Activated CD8-positive, alpha-beta T cell treated with anti-CD3 and anti-CD28 coated beads, Interleukin-2, amount 10 ng/mL, durations not matched to agents 7 days and 5 days (primary cell): Measurements from ENCODE around the gene RTN4RL1. TPM values are rescaled to one million over a fixed set of nuclear protein-coding genes. Genes with fewer than 3 reads are reported as not detected.

Experiments used
- ATAC-seq: fragments of 150-1000 bp; cut with Tn5 transposase; one replicate; pipeline ENCODE4 v1.10.0; 2021; ENCODE audit warnings: moderate library complexity
- CTCF ChIA-PET: fragments of 350-600 bp; sonication (Branson Sonifier 250); formaldehyde crosslinking; loops from one replicate; lab custom pipeline; 2021; ENCODE audit warnings: antibody characterized with exemption; lab: Charles Lee
- POLR2A ChIA-PET: fragments of 350-600 bp; sonication (Branson Sonifier 250); formaldehyde crosslinking; loops from one replicate; lab custom pipeline; 2021; ENCODE audit warnings: antibody characterized with exemption; lab: Charles Lee
- DNase-seq: peaks from one replicate; pipeline ENCODE4 v3.0.0-alpha.2; 2020
- H3K27ac Mint-ChIP-seq: one replicate; pipeline ENCODE4 v1.8.0; 2021; ENCODE audit warnings: mild to moderate bottlenecking, mixed read lengths
- H3K27me3 Mint-ChIP-seq: one replicate; pipeline ENCODE4 v1.8.0; 2021; ENCODE audit warnings: low read depth, mixed read lengths
- H3K36me3 Mint-ChIP-seq: one replicate; pipeline ENCODE4 v1.8.0; 2021; ENCODE audit warnings: low read depth, mixed read lengths
- H3K4me1 Mint-ChIP-seq: one replicate; pipeline ENCODE4 v1.8.0; 2021; ENCODE audit warnings: low read depth, mixed read lengths
- H3K4me3 Mint-ChIP-seq: one replicate; pipeline ENCODE4 v1.8.0; 2021; ENCODE audit warnings: mild to moderate bottlenecking, mixed read lengths
- H3K9me3 Mint-ChIP-seq: one replicate; pipeline ENCODE4 v1.8.0; 2022; ENCODE audit warnings: mixed read lengths; ENCODE audit not compliant: insufficient read depth
- total RNA-seq, 2 experiments: library from RNA; stranded (reverse); gene quantifications; one replicate each; pipeline ENCODE4 v1.2.3, GENCODE V29; 2021

The RTN4RL1 gene
- total RNA-seq, 2 experiments from 2014 or later = 0.10 to 0.18 TPM

DNA sequence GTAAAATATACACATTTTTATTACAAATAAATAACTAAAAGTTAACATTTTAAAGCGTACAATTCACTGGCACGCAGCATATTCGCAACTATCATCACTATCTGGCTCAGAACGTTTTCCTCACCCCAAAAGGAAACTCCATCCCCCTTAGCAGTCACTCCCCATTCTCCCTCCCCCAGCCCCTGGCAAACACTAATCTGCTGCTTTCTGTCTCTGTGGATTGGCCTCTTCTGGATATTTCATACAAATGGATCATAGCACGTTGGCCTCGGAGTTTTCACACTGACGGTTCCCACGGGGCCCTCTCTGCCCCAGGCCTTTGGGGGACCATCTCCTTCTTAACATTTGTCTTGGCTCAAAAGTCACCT, 64.6 kb downstream of the RTN4RL1 start:
- no peaks in the 10 kb centered on the region for H3K9me3 Mint-ChIP-seq
- POLR2A ChIA-PET = no interaction called here
- DNase-seq (no peak), ATAC-seq (no peak)
- no peak overlapping the region for H3K4me3 Mint-ChIP-seq
- H3K36me3 Mint-ChIP-seq = no peaks in the 10 kb centered on the region
- CTCF ChIA-PET = no interaction called here
- H3K27me3 Mint-ChIP-seq = no peaks in the 10 kb centered on the region
- no peaks in the 10 kb centered on the region for H3K4me1 Mint-ChIP-seq
- H3K27ac Mint-ChIP-seq = no peak overlapping the region

DNA sequence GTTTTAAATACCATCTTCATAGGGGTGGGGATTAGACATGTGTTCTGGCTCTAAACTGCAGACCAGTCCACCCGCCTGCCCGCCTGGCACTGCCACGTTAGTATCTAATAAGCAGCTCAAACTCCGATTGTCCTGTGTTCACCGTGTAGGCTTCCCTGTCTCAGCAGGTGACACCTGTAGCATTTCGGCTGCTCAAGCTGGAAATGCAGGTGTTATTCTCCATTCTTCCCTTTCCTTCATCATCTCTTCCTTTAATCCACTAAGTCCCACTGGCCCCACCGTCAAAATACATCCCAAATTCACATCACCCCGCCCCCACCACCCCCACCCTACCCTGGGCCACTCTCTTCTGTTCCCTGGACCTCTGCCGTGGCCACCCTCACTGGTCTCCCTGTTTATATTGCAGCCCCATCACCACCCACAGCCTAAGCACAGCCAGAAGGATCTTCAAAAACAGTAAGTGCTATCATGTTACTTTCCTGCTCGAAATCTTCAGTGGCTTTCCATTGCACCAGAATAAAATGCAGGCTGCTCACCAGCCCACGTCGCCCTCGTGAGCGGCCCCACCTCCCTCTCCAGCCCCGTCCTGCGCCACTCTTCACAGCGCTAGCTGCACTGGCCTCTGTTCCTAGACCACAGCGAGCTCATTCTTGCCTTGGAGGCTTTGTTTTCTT, 65.1 kb downstream of the RTN4RL1 start:
- ChIA-PET CTCF (interaction anchor here (1.1 kb wide), 1 partner anchor 393 kb away, joined by 3 read pairs; no protein-coding TSS in a partner anchor), POLR2A (no interaction called here)
- H3K27me3 Mint-ChIP-seq = no peaks in the 10 kb centered on the region
- no peaks in the 10 kb centered on the region for H3K4me1 Mint-ChIP-seq
- no peak overlapping the region for H3K27ac Mint-ChIP-seq
- no peaks in the 10 kb centered on the region for H3K36me3 Mint-ChIP-seq
- no peak for DNase-seq
- no peak overlapping the region for H3K4me3 Mint-ChIP-seq
- H3K9me3 Mint-ChIP-seq = no peaks in the 10 kb centered on the region
- no peak for ATAC-seq

DNA sequence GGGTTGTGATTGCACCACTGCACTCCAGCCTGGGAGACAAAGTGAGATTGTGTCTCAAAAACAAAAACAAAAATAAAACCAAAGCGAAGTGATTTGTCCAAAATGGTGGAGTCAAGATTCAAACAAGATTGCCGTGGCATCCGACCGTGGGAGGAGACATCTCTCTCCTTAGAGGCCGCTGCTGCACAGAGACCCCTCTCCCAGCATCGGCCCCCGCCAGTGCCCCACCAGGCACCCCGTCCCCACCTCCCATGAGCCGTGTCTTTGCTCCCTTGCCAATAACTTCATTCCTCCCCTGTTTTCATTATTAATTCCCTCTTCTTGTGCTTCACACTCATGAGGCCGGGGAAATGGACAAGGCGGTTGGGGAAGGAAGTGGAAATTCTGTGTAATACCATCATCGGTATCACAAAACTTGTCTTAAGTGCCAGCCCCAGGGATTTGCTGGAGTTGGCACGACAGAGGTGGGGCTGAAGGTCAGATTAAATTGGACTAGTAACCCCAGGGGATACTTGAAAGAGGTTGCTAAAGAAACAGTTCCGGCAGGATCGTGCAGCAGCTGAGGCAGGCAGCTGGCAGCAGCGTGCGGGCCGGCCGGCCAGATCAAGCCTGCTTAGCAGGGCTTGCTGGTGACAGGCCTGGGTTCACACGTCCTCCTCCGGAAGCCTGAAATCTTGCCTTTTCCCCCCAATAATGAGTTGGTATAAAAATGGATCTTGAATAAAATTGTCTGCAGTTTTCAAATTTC, 66.8 kb downstream of the RTN4RL1 start:
- H3K27ac Mint-ChIP-seq = no peak overlapping the region

DNA sequence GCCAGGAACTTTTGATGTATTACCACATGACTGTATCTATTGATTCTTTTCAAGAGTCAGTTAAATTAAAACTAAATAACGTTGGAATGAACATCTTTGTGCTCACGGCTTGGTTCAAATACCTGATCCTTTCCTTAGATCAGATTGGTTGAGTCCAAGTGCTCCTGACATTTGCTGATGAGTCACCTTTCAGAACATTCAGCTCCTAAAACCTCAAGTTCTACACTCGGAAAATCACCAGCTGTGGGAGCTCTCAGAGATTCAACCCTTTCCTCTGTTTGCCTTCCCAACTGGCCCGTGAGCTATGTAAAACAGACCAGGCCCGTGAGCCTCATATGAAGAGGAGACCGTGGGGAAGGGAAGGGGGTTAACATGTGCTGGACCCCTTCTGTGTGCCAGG, 68.1 kb downstream of the RTN4RL1 start:
- Mint-ChIP-seq H3K36me3 (no peaks in the 10 kb centered on the region), H3K4me3 (no peak overlapping the region), H3K9me3 (no peaks in the 10 kb centered on the region), H3K4me1 (no peaks in the 10 kb centered on the region), H3K27ac (no peak overlapping the region), H3K27me3 (no peaks in the 10 kb centered on the region)
- ATAC-seq (no peak), DNase-seq (no peak)
- POLR2A ChIA-PET = interaction anchor here (0.6 kb wide), 1 partner anchor 58 kb away, joined by 4 read pairs; no protein-coding TSS in a partner anchor
- CTCF ChIA-PET = interaction anchor here (1.3 kb wide), 1 partner anchor 288 kb away, joined by 3 read pairs; no protein-coding TSS in a partner anchor

More for the DNA sequence above, 66.8 kb downstream of the RTN4RL1 start:
- ChIA-PET CTCF (no interaction called here), POLR2A (no interaction called here)
- ATAC-seq (no peak), DNase-seq (no peak)
- Mint-ChIP-seq H3K27me3 (no peaks in the 10 kb centered on the region), H3K36me3 (no peaks in the 10 kb centered on the region), H3K9me3 (no peaks in the 10 kb centered on the region), H3K4me1 (no peaks in the 10 kb centered on the region), H3K4me3 (no peak overlapping the region)

DNA sequence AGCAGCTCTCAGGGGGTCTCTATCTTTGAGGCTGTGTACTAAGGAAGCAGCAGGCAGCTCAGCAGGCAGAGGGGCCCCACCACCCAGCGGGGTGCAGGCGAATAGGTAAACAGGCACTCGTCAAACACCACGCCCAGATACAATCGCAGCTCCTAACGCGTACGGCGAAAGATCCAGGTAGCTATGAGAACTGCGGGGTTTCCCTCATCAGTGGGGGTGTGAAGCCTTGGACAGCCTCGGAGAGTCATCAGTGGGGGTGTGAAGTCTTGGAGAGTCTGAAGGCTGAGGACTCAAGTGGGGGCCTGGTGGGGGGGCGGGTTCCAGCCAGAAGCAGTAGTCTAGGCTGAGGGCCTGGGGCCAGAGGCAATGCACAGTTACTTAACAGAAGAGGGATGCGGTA, 69.0 kb downstream of the RTN4RL1 start:
- no peak for DNase-seq
- Mint-ChIP-seq H3K9me3 (no peaks in the 10 kb centered on the region), H3K4me1 (no peaks in the 10 kb centered on the region), H3K36me3 (no peaks in the 10 kb centered on the region), H3K27me3 (no peaks in the 10 kb centered on the region), H3K27ac (no peak overlapping the region), H3K4me3 (no peak overlapping the region)
- POLR2A ChIA-PET = no interaction called here
- CTCF ChIA-PET = interaction anchor here (1.3 kb wide), 1 partner anchor 289 kb away, joined by 3 read pairs; no protein-coding TSS in a partner anchor
- no peak for ATAC-seq

DNA sequence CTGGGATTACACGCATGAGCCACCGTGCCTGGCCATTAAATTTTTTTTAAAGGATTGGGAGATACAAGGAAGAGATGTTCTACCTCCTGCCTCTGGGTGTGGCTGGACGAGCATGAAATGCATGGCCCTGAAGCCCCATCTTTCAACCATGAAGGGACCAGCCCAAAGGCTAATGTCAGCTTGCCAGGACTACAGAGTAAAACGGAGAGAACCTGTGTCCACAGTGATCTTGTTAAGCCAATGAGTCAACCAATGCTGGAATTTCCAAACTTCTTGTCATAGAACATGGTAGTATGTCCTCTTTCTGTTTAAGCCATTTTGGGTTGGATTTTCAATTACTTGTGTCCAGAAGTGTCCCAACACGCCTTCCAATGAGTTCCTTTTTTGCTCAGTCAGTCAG, 71.3 kb downstream of the RTN4RL1 start:
- ChIA-PET CTCF (no interaction called here), POLR2A (interaction anchor here (0.6 kb wide), 1 partner anchor 184 kb away, joined by 3 read pairs; no protein-coding TSS in a partner anchor)
- no peak for DNase-seq
- Mint-ChIP-seq H3K4me3 (no peak overlapping the region), H3K27me3 (no peaks in the 10 kb centered on the region), H3K9me3 (no peaks in the 10 kb centered on the region), H3K4me1 (no peaks in the 10 kb centered on the region), H3K36me3 (no peaks in the 10 kb centered on the region), H3K27ac (no peak overlapping the region)
- no peak for ATAC-seq

DNA sequence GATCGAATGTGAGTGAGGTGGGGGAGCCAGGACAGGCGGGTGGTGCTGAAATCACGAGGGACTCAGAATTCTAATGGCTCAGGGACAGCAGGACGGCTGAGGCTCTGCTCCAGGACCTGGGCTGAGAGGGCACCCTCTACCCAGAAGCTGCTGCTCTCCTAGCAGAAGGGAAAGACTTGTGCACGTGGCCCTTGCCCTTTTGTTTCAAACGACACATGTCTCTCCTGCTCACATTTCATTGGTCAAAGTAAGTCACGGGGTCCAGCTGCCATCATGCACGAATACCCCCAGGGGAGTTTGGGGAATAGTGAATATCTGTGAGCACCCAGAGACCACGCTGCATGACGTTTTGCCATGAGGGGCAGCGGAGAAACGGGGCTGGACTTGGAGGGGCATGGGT, 73.2 kb downstream of the RTN4RL1 start:
- H3K36me3 Mint-ChIP-seq = no peaks in the 10 kb centered on the region

DNA sequence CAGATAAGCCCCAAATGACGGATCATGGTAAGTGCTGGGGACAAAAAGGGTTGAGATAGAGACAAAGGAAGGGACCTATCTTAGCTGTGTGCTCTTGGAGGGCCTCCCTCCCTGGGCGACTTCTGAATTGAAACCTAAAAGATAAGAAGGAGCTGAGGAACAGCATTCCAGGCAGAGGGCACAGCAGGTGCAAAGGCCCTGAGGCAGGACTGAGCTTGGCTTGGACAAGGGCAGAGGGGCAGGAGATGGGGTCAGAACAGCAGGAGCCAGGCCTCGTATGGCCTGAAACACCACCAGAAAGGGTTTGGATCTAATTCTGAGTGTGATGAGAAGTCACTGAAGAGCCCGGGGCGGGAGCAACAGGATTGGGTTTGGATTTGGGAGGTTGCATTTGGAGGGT, 75.4 kb downstream of the RTN4RL1 start:
- H3K36me3 Mint-ChIP-seq = no peaks in the 10 kb centered on the region

More for the DNA sequence above, 73.2 kb downstream of the RTN4RL1 start:
- Mint-ChIP-seq H3K27me3 (no peaks in the 10 kb centered on the region), H3K4me1 (no peaks in the 10 kb centered on the region), H3K27ac (no peak overlapping the region), H3K4me3 (no peak overlapping the region), H3K9me3 (no peaks in the 10 kb centered on the region)
- ChIA-PET POLR2A (no interaction called here), CTCF (no interaction called here)
- ATAC-seq (no peak), DNase-seq (no peak)

DNA sequence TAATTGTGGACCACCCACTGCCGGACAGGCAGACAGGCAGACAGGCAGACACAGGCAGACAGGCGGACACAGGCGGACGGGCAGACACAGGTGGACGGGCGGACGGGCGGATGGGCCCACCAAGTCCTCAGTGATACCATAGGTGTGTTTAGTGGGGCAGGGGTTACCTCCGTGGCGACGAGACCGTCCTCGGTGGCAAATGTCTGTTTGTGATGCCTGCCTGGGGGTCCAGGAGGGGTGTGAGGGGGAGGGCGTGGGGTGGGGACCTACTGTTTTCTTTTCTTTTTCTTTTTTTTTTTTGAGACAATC, 76.7 kb downstream of the RTN4RL1 start:
- no peaks in the 10 kb centered on the region for H3K27me3 Mint-ChIP-seq
- H3K27ac Mint-ChIP-seq = no peak overlapping the region
- no peak for DNase-seq
- H3K4me3 Mint-ChIP-seq = no peak overlapping the region
- CTCF ChIA-PET = no interaction called here
- H3K36me3 Mint-ChIP-seq = no peaks in the 10 kb centered on the region
- H3K9me3 Mint-ChIP-seq = no peaks in the 10 kb centered on the region
- no peak for ATAC-seq
- no peaks in the 10 kb centered on the region for H3K4me1 Mint-ChIP-seq
- POLR2A ChIA-PET = no interaction called here

More for the DNA sequence above, 75.4 kb downstream of the RTN4RL1 start:
- Mint-ChIP-seq H3K4me3 (no peak overlapping the region), H3K27ac (no peak overlapping the region), H3K27me3 (no peaks in the 10 kb centered on the region), H3K9me3 (no peaks in the 10 kb centered on the region), H3K4me1 (no peaks in the 10 kb centered on the region)
- ChIA-PET POLR2A (no interaction called here), CTCF (no interaction called here)
- no peak for ATAC-seq
- no peak for DNase-seq

DNA sequence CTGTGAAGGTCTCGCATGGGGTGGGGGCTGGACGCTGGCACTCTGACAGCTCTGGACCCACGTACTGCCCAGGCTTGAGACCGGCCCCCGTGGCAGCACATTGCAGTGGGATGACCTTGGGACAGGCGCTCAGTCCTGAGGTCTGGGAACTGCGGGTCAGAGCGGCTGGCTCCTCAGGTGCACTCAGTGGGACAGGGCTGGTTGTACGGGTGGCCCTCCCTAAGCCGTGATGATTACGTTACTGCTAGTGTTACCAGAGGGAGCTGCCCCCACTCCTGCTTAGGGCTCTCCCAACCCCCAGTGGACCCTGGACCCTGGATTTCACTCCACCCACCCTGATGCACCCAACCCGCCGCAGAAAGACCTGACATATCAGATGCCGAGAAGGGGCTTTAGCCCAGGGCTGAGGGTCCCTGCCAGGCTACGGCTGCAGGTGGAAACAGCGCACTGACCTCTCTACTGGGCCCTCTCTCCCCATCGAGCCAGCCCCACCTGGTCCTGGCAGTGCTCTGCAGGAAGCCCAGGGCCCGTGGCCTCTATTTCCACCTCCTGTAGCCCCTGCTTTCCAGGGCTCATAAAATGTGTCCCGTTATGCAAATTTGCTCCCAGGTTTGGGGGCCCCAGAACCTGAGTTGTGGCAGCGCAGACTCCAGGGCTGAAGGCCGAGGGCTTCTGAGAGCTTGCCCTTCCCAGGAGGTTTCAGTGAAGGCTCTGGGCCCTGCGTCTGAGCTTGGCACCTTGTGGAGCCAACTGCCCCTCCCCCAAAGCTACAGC, 77.2 kb downstream of the RTN4RL1 start:
- Mint-ChIP-seq H3K27me3 (no peaks in the 10 kb centered on the region), H3K36me3 (no peaks in the 10 kb centered on the region), H3K4me1 (no peaks in the 10 kb centered on the region), H3K9me3 (no peaks in the 10 kb centered on the region), H3K27ac (no peak overlapping the region), H3K4me3 (no peak overlapping the region)
- DNase-seq = no peak
- no peak for ATAC-seq
- CTCF ChIA-PET = no interaction called here
- POLR2A ChIA-PET = no interaction called here

DNA sequence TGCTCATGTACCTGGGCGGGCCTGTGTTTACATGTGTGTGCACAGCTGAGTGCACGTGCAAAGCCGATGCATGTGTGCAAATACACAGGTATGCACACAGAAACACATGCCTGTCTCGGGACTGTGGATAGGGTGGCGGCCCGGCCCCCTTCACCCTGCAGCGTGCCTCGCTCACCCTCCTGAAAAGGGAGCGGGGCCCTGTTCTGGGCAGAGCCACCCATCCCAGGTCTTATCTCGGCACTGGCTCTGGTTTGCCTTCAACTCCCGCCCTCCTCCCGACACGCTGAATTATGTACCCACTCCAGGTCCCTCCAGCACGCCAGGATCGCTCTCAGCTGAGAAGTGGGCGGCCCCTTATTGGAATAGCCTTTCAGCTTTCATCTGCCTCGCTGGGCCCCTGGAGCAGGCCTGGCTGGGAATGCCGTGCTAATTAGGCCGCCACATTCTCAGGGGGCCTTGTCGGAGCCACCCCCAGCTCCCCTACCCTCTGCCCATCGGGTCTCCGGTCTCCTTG, 77.8 kb downstream of the RTN4RL1 start:
- Mint-ChIP-seq H3K36me3 (no peaks in the 10 kb centered on the region), H3K9me3 (no peaks in the 10 kb centered on the region), H3K4me3 (no peak overlapping the region), H3K27ac (no peak overlapping the region), H3K4me1 (no peaks in the 10 kb centered on the region), H3K27me3 (no peaks in the 10 kb centered on the region)
- ChIA-PET CTCF (no interaction called here), POLR2A (no interaction called here)
- no peak for DNase-seq
- no peak for ATAC-seq
